NCI-H1930 (cell line): Measurements from ENCODE around the gene IRF8.
"Not testable (repeated sequence)": the region's sequence is repeated elsewhere in the genome, so short reads cannot be mapped to it uniquely, and the experiment has no call there.

Experiments
- DNase-seq, 2 experiments: peaks; one replicate each; lab custom pipeline; 2025; lab: John Stamatoyannopoulos, UW

The IRF8 gene

DNA sequence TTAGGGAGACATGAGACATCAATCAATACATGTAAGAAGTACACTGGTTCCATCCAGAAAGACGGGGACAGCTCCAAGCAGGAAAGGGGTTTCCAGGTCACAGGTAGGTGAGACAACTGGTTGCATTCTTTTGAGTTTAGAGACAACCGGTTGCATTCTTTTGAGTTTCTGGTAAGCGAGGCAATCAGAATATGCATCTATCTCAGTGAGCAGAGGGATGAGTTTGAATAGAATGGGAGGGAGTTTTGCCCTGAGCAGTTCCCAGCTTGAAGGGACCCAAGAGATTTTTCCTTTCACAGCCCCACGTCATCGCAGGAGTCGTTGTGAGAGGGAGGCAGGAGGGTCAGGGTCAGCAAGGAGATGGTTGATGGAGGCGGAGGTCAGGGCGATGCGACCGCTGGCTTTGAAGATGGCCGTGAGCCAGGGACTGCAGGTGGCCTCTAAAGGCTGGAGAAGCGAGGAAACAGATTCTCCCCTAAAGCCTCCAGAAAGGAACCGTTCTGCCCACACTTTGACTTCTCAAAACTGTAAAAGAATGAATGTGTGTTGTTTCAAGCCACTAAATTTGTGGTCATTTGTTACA lies 36.5 kb downstream of the IRF8 start:
- no peak for DNase-seq

DNA sequence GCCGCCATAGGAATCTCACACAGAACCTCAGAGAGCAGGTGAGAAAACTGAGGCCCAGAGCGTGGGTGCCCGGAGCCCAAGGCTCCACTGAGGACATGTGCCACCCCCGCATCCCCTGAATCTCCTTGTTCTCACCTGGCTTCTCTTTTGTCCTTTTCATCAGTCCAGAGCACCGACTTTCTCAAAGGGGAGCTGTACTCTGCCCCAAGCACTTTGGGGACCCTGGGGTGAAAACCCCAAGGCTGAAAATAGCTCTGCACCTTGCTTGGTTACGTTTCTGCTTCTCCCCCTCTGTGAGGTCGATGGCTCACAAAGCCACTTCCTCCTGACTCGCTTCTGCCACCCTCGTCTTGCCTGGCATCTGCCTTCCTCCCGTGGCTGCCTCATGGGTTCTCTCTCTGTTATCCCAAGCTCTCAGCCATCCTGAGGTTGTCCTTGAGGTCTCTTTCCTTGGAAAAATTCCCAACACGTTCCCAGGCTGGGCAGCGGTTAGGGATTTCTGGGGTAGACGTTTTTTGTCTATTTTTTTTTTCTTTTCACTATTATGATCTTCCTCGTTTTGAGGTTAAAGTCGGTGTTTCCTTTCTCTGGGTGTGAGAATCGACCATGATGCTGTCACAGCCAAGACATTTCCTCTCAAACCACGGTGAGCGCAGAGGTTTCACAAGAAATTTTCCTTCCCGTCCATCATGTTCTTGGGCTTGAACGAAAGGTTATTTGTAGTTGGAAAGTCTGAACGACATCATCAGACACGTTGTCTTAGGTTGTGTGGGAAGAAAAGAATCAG lies 37.2 kb downstream of the IRF8 start:
- no peak for DNase-seq

DNA sequence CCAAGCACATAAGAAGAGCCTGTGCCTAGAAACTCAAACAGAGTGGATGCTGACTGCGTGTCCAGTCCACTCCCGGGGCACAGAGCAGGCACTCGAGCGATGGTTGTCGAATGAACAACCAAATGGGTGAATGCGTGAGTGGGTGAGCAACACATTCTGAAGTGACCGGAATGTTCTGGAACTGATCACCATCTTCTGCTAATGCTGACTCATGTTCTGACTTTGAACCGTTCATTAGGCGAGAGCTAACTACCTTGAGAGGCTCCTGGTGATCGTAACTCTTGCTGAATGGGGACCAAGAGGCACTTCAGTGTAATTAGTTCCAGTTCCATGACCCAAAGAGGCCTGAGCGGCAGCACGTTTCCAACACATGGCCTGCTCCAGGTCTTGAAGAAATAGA lies 37.9 kb downstream of the IRF8 start:
- no peak for DNase-seq

DNA sequence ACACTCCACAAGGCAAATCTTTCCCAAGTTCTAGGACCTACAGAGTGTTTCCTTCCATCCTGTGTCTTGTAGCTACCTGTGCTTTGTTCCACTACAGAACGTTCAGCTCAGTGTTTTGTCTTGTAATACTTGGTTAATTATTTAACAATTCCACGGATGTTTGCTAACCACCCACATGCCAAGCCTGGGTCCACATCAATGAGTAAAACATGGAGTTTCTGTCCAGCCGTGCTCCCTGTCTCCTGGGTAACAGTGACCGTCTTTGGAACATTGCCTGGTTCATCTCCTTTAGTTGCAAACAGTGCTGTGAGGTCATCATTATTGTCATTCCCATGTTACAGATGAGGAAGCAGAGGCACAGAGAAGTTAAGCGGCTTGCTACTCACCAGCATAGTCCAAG lies 41.3 kb downstream of the IRF8 start:
- no peak for DNase-seq

DNA sequence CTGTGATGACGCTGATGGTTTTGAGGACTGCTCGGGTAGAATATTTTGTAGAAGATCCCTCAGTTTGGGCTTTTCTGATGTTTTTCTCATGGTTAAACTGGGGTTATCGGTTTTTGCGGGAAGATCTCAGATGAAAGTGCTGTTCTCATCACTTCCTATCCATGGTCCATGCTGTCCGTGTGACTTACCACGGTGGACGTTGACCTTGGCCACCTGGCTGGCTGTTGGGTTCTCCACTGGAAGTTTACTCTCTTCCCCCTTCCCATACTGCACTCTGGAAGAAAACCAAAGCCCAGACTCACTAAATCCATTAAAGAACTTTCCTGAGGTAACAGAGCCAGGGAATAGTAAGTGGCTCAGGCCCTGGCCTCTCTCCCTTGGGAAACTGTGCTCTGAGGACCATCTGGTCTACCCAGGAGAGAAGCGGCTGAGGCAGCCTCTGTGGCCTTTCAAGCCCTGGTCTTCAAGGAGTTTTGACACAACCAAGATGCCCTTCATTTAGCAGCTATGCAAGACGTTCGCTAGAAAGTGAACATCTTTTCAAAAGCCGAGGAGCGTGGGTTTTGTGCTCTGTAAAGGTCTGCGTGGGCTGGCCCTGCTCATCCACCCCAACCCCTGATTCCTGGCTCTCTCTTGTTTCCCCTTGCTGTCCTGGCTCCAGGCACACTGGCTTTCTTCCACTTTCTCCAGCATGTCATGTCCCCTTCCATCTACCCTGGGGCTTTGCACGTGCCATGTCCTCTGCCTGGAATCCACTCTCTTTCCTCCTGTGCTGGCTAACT lies 43.1 kb downstream of the IRF8 start:
- no peak for DNase-seq

DNA sequence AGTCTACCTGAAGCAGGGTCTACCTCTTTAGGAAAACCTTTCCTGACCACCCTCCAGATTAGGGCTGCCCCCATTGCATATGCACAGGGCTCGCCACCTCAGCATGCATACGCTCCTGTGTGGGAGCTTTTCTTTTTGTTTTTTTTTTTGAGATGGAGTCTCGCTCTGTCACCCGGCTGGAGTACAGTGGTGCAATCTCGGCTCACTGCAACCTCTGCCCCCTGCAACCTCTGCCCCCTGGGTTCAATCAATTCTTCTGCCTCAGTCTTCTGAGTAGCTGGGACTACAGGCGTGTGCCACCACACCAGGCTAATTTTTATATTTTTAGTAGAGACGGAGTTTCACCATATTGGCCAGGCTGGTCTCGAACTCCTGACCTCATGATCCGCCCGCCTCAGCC lies 43.7 kb downstream of the IRF8 start:
- DNase-seq: not testable (repeated sequence)

DNA sequence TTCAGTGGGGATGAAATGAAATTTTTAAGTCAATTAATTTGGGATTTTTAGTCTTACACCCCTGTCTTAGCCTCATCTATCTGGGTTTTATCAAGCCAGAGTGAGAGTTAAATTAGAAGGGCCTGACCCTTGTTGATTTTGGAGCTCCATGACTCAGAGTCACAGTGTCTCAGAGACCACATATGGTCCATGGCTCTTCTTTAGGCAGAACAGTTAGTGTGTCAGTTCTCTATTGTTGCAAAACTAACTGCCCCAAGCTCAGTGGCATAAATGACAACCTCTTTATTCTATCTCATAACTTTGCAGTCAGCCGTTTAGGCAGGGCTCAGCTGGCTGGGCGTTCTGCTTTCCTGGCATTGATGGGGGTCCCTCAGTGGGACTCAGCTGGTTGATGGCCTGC lies 44.7 kb downstream of the IRF8 start:
- no peak for DNase-seq

DNA sequence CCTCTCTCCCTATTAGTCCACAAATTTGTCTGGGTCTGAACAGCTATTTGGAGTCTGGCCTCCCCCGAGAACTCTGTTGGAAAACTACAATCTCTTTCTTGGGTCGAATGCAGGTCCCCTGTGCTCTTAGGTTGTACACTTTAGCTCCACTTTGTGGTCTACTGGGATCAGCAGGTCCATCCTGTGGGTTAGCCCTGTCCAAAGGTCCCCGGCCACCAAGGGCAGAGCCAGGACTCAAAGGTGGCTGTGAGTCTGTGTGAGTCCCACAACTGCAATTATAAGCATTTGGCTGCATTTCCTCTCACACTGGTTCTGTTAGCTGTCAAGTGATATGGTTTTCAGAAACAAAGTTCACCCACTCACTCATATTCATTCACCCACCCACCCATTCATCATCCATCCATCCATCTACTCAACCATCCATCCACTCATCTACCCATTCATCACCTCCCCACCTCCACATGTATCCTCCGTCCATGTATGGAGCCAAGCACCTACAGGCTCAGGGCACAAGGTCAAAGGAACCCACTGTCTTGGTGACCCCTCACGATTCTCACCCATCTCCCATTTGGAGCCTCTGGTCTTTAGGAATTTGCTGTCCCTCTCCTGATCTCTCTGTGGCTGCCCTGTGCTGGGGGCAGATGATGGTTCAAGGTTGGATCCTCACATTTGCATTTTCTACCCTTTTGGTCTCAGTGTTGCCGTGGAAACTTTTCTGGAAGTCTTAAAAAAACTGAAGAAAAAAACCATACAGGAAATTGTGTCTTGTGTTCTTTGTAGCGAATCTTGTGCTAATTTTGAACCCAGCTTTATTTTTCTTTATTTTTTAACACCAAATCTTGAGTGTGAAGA lies 45.8 kb downstream of the IRF8 start:
- no peak for DNase-seq

DNA sequence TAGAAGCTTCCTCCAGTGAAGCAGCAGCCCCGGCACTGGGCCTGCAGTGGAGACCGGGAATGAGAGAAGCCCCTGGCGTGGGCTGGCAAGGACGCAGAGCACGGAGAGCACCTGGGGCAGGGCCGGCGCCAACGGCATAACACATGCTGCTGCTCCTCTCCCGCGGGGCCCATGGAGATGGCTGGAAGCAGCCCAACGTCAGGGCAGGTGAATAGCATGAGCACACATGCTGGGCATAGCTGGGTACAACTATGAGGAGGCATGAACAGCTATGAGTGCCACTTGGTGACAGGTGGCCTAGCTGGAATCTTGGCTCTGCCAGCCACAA lies 46.4 kb downstream of the IRF8 start:
- DNase-seq: no peak

DNA sequence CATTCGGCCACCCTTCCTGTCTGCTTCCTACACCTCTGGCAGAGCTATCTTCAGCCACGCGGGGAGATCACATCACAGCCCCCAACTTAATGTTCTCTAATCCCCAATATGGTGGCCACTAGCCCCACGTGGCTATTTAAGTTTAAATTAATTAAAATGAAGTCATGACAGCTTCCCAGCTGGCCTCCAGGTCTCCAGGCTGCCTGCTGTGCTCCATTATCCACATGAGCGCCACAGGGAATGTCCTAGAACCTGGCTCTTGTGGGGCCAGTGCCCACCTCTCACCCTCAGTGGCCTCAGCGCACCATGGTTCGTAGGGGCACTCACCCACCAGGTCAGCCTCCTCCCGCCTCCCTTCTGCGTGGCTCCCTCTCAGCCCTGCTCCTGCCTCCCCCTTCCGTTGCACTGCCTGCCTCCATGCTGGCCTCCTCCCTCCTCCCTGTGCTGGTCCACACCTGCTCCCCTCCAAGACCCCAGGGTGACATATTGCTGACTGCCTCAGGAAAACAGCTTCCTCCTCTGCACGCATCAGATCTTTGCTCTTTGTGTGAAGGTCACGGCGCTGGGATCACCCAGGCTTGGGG lies 47.7 kb downstream of the IRF8 start:
- DNase-seq: no peak

DNA sequence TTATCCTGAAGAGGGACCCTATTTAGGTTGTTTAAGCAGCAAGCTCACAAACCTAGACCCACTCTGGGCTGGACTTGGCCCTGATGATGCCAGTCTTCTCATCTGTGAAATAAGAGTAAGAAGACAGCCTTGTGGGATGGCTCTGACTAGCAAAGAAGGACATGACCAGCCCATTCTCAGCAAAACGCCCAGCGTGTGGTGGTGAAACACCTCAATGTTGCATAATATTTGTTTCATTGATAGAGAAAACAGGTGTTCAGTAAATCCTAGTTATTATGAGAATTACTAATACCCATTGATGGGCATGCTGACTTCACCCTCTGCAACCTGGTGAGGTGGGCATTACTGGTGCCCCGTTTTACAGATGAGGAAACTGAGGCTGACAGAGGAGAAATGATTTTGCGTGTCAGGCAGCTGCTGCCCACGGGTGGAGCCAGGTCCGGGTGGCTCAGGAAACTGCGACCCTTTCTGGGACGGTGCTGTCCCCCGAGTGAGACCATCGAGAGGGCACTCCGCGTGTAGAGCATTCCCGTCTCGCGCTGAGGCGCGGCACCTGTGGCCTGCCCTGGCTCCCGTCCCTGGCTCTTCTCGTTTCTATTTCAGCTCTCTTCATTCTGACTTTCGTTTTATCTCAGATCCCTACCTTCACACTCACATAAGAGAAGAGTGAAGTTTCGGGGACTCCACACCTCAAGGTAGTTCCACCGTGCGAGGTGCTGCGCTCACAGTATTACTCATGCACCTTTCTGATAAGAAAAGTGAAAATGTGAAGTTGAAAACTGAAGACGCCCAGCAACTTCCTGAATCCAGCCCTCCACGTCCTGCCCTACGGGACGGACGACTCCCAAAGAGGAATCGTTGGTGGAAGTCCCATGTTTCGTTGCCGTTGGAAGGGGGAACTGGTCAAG lies 48.5 kb downstream of the IRF8 start:
- no peak for DNase-seq

DNA sequence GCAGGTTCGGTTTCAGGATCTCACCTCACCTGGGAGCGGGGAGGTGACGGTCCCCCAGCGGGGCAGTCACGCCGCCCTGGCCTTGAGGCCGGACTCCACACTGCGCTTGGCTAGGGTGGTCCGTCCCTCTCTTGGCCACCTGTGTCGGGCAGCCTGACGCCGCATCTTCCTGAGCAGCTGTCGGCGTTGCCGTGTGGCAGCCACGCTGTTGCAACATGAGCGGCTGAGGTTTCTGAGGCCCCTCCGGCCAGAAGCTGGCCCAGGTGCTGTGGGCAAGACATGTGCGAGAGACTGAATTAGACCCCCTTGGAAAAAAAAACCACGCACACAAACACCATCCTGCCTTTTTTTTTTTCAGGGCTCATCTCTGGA lies 49.2 kb downstream of the IRF8 start:
- no peak for DNase-seq

DNA sequence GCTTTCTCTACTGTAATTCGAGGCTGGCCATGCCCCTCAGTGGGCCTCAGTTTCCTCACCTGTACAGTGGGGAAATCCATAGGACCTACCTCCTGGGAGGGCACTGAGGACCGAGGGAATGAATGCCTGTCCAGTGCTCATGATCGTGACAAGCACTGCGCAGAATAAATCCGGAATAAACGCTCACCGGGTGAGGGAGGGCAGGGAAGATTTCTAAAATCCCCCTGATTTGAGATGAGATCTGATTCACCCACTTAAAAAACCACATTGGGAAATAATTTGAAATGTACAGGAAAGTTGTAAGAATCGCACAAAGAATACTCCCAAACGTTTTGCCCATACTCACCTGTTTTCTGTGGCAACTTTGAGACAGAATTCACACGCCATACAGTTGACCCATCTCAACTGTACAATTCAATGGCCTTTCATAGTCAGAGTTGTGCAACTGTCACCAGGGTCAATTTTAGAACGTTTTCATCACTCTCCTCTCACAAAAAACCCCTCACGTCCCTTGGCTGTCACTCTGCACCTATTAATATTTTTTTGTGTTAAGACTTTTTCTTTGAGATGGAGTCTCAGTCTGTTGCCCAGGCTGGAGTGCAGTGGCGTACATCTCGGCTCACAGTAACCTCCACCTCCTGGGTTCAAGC lies 49.8 kb downstream of the IRF8 start:
- no peak for DNase-seq

DNA sequence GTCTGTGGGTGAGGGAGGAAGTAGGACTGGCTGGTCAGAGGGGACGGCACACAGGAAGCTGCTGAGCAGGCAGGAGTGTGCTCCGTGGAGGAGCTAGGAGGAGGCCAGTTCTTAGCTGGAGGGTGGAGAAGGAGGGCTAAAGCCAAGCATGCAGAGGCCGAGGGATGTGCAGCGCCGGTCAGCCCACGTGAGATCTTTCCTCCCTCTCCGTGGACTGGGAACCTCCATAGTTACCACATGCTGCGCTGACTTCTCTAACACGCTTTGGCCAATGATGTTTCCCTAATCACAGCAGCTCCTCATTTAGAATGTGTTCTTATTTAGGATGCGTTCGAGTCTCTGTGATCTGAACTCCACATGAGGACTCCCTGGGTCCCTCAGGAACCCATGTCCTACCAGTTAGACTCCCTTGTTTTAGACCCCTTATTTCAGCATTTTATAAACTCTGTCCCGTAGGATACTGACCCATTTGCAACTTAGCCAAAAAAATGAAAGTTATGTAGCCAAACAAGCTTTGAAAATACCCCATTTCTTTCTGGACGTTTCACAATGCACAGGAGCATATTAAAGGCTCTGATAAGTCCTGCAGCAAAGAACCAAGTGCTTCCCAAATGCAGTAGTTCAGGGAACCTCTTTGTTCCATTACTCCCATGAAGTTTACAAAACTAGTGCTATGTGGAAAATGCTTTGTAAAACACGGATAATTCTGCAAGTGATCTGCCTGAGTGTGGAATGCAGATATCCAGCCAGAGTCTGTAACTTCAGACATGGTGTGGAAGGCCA lies 51.4 kb downstream of the IRF8 start:
- no peak for DNase-seq

DNA sequence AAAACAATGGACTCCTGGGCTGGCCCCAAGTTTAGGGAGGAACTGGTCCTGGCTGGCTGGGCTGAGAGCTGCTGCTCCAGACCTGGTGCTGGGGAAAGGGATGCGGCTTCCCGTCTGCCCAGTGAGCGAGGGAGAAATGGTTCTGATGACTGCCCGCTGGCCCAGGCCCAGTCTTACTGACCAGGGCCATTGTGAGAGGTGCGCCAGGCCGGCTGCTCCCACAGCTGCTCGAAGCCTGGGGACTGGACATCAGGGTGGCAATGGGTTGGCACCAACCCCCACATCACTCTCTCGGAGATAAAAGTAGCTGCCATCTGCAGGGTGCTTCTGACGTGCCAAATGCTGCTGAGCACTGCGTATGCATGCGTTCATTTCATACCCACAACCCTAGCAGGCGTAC lies 53.2 kb downstream of the IRF8 start:
- DNase-seq: no peak

DNA sequence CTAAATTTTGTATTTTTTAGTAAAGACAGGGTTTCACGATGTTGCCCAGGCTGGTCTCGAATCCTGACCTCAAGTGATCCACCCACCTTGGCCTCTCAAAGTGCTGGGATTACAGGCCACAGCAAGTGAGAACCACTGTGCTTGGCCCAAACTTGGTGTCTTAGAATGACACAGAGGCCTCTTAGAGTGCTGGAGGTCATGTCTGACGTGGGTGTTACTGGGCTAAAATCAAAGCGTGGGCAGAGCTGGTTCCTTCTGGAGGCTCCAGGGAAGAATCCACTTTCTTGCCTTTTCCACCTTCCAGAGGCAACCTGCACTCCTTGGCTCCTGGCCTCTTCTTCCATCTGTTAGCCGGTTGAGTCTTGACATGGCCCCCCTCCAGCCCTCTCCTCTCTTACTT lies 53.8 kb downstream of the IRF8 start:
- no peak for DNase-seq

DNA sequence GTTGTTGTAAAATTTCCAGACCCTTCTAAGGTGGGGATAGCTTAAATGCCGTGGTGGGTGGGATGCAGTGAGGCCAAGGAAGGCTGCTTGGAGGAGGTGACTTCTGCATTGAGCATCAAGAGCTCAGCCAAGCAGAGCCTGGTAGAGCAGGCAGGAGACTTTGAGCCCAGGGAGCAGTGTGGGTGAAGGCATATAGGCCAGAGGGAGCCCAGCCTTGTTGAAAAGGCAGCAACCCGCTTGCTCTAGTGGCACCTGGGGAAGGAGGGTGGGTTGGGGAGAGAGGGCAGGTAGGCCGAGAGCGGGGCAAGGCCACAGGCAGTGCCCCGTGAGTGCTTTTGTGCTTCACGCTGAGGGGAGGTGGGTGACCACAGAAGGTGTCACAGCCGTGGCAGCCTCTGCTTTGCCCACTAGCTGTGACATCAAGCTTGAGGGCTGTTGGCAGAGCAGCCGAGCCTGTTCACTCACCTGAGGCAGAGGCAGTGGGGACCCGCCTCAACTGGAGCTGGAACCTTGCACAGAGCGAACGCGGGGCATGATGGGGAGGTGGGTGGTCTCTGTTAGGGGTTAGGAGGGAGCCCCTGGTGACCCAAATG lies 56.1 kb downstream of the IRF8 start:
- no peak for DNase-seq

DNA sequence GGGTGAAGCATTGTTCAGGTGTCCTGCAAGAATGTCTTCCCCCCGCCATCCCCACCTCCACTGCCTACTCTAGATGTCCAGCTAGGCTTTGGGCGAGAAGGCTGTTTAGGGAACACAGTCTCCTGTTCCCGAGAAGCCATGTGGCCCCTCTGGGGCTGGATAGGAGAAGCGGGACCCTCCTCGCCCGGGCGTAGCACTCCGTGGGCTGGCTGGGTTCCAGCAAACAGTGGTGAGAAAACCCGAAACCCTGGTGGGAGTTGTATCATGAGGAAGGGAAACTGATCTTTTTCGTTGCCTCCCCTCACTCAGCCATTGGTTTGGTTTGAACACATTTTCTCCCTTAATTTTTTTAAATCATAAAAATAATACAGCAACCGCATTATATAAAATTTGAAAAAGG lies 56.6 kb downstream of the IRF8 start:
- no peak for DNase-seq

DNA sequence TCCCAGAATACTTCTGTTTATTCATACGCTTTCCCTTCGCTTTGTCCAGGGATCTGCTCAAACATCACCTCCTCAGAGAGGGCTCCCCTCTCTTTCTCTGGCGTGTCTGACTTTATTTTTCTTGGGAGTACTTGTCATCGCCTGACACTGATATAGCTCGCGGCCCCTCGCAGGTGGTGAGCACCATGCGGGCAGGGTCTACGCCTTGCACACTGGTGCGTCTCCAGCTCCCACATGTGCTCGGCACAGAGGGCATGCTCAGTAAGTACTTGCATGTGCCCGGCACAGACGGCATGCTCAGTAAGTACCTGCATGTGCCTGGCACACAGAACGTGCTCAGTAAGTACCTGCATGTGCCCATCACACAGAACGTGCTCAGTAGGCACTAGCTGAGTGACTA lies 57.5 kb downstream of the IRF8 start:
- no peak for DNase-seq
